Thymus (tissue), 11 donors: ENCODE data around the gene ARHGAP4. TPM values are rescaled to one million over a fixed set of nuclear protein-coding genes. Genes with fewer than 3 reads are reported as not detected.

ENCODE experiments used
- DNase-seq, 9 donors: peaks; one replicate each; pipeline ENCODE4 v3.0.0-alpha.2; 2013; ENCODE audit warnings: low spot score in 9 of 9, low read depth in 6 of 9, missing footprints in 1 of 9
- H3K27ac ChIP-seq, 2 donors: one replicate each; pipeline ENCODE4 v1.5.1; 2013; ENCODE audit warnings: control low read depth in 1 of 2, low read depth in 1 of 2, low read length in 1 of 2, mild to moderate bottlenecking in 1 of 2, moderate library complexity in 1 of 2
- H3K27me3 ChIP-seq, 2 donors: one replicate each; pipeline ENCODE4 v1.5.1; 2013; ENCODE audit warnings: low read length in 1 of 2; ENCODE audit not compliant: control insufficient read depth in 2 of 2, insufficient read depth in 1 of 2
- H3K36me3 ChIP-seq, 2 donors: one replicate each; pipeline ENCODE4 v1.5.1; 2013; ENCODE audit warnings: low read length in 1 of 2, mild to moderate bottlenecking in 1 of 2, moderate library complexity in 1 of 2; ENCODE audit not compliant: control insufficient read depth in 2 of 2, insufficient read depth in 2 of 2
- H3K4me1 ChIP-seq, 2 donors: one replicate each; pipeline ENCODE4 v1.5.1; 2013; ENCODE audit warnings: low read length in 2 of 2; ENCODE audit not compliant: control insufficient read depth in 2 of 2, insufficient read depth in 2 of 2
- H3K4me3 ChIP-seq, 2 donors: one replicate each; pipeline ENCODE4 v1.5.1; 2013; ENCODE audit warnings: low read length in 2 of 2, control low read depth in 1 of 2, mild to moderate bottlenecking in 1 of 2
- H3K9me3 ChIP-seq, 2 donors: one replicate each; pipeline ENCODE4 v1.5.1; 2013; ENCODE audit warnings: low read length in 1 of 2, mild to moderate bottlenecking in 1 of 2; ENCODE audit not compliant: control insufficient read depth in 2 of 2, insufficient read depth in 1 of 2
- WGBS: extraction: QIAGEN DNeasy Blood & Tissue Kit; methylation state at CpG from one replicate; pipeline ENCODE4 v1.1.7; 2013; 5-methylcytosine and 5-hydroxymethylcytosine counted together
- polyA plus RNA-seq: library from polyadenylated mRNA; stranded (reverse); fragments of 200-250 nt; gene quantifications from one replicate; pipeline ENCODE4 v1.2.3, GENCODE V29; 2013
- total RNA-seq: library from RNA; stranded (reverse); fragments of 120-200 nt; gene quantifications from one replicate; pipeline ENCODE4 v1.2.4, GENCODE V29; 2013
- donor health status: healthy.

Gene ARHGAP4
- total and polyA plus RNA-seq, 2 donors = 139 to 481 TPM

DNA sequence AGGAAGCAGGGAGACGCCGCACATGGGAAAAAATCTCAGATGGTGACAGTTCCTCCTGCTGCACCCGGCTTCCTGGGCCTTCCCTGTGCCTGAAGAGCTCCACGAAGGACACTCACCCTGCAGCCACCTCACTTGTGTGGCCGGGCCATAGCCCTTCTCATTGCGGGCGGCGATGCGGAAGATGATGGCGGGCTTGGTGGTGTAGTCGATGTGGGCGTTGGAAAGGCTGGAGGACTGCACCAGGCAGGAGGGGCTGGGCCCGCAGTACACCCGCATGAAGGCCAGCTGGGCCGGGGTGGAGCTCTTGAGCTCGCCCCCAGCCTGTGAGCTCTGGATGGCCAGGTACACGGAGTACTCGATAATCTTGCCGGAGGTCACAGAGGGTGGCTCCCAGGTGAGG is 24.1 kb upstream of the ARHGAP4 start:
- H3K9me3 ChIP-seq = no peaks in the 10 kb centered on the region
- DNase-seq = no peak
- H3K4me3 ChIP-seq = no peak overlapping the region
- peaks cover 61 to 74% of the 10 kb centered on the region in 2 donors for H3K36me3 ChIP-seq
- 91% methylated on average over 19 of the region's 19 CpGs for WGBS
- peaks cover 2 to 35% of the 10 kb centered on the region in 2 donors for H3K4me1 ChIP-seq
- H3K27me3 ChIP-seq = no peaks in the 10 kb centered on the region
- no peak overlapping the region for H3K27ac ChIP-seq

DNA sequence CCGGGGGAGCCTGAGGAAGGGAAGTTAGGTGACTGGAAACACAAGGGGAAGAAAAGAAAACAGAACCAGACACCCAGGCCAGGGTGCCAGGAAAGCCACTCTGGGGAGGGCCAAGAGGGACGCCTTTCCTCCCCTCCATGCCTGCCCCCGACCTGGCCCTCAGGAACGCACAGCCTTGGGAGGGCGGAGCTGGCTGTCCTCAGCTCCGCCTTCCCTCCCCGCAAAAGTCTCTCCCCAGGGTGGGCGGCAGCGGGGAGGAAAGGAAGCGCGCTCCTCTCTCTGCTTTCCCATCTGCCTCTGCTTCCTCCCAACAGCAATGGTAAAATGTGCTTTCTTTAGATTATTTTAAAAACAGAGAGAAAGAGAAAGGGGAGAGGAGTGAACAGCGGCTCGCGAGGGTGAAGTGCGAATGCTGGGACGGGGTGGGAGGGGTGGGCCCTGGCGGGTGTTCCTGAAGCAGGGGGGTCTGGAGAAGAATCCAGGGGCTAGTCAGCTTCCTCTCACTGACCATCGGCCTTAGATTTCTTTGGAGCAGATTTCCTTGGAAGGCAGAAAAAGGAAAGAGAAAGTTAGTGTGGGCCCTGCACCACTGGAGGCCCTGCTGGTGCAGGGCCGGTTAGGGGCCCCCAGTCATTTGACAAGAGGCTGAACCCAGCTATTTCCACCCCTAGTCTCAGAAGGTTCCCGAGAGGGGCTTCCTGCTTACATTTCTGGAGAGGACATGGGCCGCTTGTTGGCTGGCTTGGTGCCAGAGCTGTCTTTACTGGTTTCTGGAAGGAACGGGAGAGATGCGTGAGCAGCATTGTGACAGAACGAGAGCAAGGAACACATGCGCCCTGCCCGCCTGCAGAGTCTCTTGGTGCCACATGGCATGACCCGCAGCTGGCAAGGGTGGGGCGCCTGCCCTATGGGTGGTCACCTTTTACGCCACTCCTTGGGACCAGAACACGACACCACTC is 23.1 kb upstream of the ARHGAP4 start:
- H3K4me3 ChIP-seq = no peak overlapping the region
- H3K36me3 ChIP-seq = peaks cover 51 to 64% of the 10 kb centered on the region in 2 donors
- H3K4me1 ChIP-seq = peaks cover 2 to 44% of the 10 kb centered on the region in 2 donors
- 67% methylated on average over 30 of the region's 30 CpGs for WGBS
- peak in 1 of 9 donors; percentile 49 for DNase-seq
- peak overlapping the region; percentile 36 to 69 for H3K27ac ChIP-seq
- H3K27me3 ChIP-seq = peaks cover 0 to 4% of the 10 kb centered on the region in 2 donors
- H3K9me3 ChIP-seq = no peaks in the 10 kb centered on the region

DNA sequence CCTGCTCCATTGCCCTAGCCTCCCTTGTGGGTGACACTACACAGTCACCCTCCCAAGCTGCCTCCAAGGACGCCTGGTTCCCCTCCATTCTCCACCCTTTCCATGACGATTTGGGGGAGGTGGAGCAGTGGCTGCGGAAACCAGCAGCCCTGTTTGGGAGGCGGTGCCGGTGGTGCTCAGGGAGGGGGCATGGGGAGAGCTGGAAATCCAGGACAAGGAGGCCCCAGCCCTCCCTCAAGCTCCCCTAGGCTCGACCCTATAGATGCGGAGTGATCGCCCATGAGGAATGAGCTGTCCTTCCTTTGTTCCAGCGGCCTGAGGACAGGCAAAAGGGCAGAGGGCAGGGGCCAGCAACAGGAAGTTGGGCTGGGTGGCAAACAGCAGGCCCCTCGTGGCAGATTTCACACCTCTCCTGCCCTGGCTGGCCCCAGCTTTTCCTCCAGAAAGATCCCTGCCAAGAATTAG is 22.0 kb upstream of the ARHGAP4 start:
- Histone ChIP-seq H3K4me1 (peaks cover 7 to 50% of the 10 kb centered on the region in 2 donors), H3K27ac (peak overlapping the region in 1 of 2 donors; percentile 50), H3K4me3 (no peak overlapping the region), H3K9me3 (no peaks in the 10 kb centered on the region), H3K27me3 (peaks cover 0 to 13% of the 10 kb centered on the region in 2 donors), H3K36me3 (peaks cover 44 to 53% of the 10 kb centered on the region in 2 donors)
- 96% methylated on average over 10 of the region's 10 CpGs for WGBS
- no peak for DNase-seq

DNA sequence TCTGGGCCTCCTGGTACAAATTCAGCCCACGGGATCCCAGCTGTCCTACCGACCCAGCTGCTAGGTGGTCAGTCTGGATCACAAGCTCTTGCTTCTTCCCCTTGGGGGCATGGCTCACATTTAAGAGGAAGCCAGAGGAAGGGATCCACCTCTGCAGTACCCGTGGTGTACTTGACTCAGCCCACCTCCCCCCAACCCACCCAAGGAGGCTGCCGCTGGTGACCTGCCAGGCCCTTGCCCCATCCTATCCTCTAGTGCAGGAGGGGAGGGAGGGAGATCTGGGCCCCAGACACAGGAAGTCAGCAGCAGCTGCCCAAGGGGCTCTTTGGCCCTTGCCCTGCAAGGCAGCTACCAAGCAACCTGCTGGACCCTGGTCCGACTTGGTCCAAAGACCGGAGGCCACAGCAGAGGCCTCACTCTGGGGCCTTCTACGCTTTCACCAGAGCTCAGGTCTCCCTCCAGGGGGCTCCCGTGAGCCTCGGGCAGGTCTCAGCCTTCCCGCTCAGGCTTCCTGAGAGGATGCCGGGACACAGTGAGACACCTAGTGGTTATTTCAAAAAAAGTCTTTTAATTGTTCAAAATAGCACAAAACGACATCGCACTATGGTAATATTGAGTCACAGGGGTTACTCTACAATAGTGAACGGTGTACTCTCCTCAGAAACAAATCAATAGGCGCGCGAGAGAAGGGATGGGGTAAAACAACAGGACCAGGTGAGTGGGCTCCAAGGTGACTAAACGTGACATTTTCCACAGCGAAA is 21.1 kb upstream of the ARHGAP4 start:
- WGBS = 46% methylated on average over 19 of the region's 19 CpGs

DNA sequence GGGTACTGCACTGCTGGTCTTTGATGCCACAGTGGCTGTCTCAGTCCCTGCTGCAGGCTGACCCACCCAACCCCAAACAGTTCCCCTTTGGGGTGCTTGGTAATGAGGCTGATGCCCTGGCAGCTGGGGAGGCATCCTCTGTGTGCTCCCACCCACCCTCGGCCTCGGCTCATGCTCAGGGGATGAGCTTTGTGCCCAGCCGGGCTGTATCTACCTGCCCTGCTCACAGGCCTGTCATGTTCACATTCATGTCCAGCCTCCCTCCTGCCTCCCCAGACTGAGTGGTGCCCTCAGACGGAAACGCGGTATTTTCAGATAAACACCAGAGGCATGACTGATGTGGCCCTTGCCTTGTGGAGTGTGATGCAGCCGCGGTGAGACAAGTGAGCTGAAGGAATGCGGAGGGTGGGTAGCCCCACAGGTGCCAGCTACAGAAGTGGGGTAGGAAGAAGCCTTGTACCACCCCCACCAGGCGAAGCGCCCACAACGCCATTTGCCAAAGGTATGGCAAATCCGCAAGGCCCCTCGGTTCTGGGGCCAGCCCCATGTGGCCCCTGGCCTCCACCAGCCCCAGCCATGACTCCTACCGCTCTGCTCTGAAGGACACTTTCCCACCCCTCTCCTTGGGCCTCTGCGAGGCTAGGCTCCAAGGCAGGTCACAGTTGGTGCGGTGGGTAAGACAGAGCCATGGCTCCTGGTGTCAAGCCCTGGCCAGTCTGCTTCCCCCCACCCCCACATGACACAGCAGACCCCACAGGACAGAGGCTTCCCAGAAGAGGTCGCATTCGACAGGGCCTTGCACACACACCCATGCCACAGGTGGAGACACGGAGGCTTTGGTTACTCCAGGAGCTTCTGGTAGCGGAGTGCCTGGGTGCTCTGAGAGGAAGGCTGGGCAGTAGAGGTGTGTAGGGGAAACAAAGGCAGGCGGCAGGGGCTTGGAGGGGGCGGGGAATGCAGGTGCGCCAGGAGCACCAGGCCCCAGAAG is 20.2 kb upstream of the ARHGAP4 start:
- Histone ChIP-seq H3K27ac (no peak overlapping the region), H3K4me1 (peaks cover 12 to 55% of the 10 kb centered on the region in 2 donors), H3K4me3 (no peak overlapping the region), H3K27me3 (peaks cover 0 to 22% of the 10 kb centered on the region in 2 donors), H3K9me3 (no peaks in the 10 kb centered on the region), H3K36me3 (peaks cover 28 to 35% of the 10 kb centered on the region in 2 donors)
- DNase-seq = no peak
- WGBS = 92% methylated on average over 24 of the region's 24 CpGs

More for the DNA sequence above, 21.1 kb upstream of the ARHGAP4 start:
- peak in 3 of 9 donors; percentile 70 to 86 (median 84) for DNase-seq
- Histone ChIP-seq H3K9me3 (no peaks in the 10 kb centered on the region), H3K4me3 (no peak overlapping the region), H3K27ac (peak overlapping the region in 1 of 2 donors; percentile 50), H3K27me3 (peaks cover 0 to 19% of the 10 kb centered on the region in 2 donors), H3K36me3 (peaks cover 37 to 45% of the 10 kb centered on the region in 2 donors), H3K4me1 (peaks cover 7 to 48% of the 10 kb centered on the region in 2 donors)

DNA sequence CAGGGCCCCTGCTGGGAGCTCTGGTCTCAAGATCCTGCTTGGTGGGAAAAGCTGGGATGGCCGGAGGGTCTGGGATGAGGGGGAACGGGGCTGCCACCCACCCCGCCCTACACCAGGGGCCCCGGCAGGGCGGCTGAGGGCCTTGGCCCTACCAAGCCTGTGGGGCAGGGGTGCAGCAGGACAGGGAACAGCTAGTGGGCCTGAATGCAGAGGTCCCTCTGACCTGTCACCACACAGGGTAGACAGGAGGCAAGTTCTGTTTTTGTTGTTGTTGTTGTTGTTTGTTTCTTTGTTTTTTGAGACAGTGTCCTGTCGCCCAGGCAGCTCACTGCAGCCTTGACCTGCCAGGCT is 18.7 kb upstream of the ARHGAP4 start:
- Histone ChIP-seq H3K36me3 (peaks cover 13 to 21% of the 10 kb centered on the region in 2 donors), H3K4me3 (peak overlapping the region; percentile 50 to 52), H3K4me1 (peaks cover 12 to 57% of the 10 kb centered on the region in 2 donors), H3K27ac (no peak overlapping the region), H3K27me3 (peaks cover 0 to 28% of the 10 kb centered on the region in 2 donors), H3K9me3 (no peaks in the 10 kb centered on the region)
- no peak for DNase-seq
- WGBS = 54% methylated on average over 6 of the region's 6 CpGs

DNA sequence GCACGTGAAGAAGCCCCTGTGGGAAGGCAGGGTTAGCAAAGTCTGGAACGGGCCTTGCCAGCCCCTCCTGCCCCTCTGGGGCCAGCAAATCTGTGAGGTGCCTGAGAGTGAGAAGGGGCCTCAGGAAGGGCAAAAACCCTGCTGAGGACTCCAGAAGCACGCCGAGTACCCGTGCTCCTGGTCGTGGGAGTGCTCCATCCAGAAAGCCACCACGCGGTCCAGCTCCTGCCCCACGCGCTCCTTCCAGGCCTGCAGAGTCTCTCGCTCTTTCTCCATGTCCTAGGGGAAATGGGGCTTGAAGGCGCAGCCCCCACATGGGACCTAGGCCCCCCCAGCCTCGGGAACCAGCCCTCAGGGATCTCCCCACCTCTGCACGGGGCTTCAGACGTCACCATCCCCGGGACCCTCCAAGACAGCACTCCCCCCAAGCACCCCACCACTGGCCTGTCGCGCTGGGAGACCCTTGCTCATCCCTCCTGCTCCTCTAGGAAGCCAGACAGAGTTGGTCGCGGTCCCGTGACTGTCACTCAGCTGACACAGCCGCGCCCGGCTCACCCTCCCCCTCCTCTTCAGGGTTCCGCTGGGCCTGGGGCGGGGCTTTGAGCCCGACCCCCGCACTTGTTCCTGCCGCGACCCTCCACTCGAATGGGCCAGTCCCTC is 18.2 kb upstream of the ARHGAP4 start, which contains the start of gene RENBP:
Gene RENBP, minus strand, starts transcription at position 504 of the 660 bp plus-strand sequence. Its CDS starts 33 bp downstream, at position 471.
- H3K4me3 ChIP-seq = peak within 1 kb of the TSS; percentile 50 to 52
- no peak within 1 kb of the TSS for H3K27ac ChIP-seq

More for the DNA sequence above, 18.2 kb upstream of the ARHGAP4 start, which contains the start of gene RENBP:
- H3K27me3 ChIP-seq = peaks cover 0 to 33% of the 10 kb centered on the region in 2 donors
- H3K4me1 ChIP-seq = peaks cover 12 to 52% of the 10 kb centered on the region in 2 donors
- H3K9me3 ChIP-seq = no peaks in the 10 kb centered on the region
- H3K36me3 ChIP-seq = peaks cover 9 to 16% of the 10 kb centered on the region in 2 donors
- peak in 3 of 9 donors; percentile 52 to 72 (median 59) for DNase-seq
- 22% methylated on average over 30 of the region's 31 CpGs for WGBS
